Prostate gland (tissue), 2 donors: Measurements from ENCODE around the gene DDX49.

Source experiments
- POLR2A ChIP-seq: fragments of 450-650 bp; IDR thresholded peaks from one replicate; pipeline ENCODE4 v1.6.1; 2016; ENCODE audit warnings: antibody characterized with exemption, mild to moderate bottlenecking
- POLR2AphosphoS5 ChIP-seq: sonication (generic); formaldehyde crosslinking; IDR thresholded peaks from one replicate; pipeline ENCODE4 v1.6.1; 2017; ENCODE audit warnings: antibody characterized with exemption
- TF ChIP-seq, protein P1 (sequence below), 4 experiments: fragments of 200-600 bp in 2 of 4; fragments of 450-650 bp in 2 of 4; sonication (generic) in 2 of 4; IDR thresholded peaks; 1 replicate in 3 of 4; 2 replicates in 1 of 4; pipeline ENCODE4 v1.5.1; 2016 to 2019; ENCODE audit warnings: antibody characterized with exemption in 4 of 4, mild to moderate bottlenecking in 2 of 4, moderate library complexity in 2 of 4

DNA sequence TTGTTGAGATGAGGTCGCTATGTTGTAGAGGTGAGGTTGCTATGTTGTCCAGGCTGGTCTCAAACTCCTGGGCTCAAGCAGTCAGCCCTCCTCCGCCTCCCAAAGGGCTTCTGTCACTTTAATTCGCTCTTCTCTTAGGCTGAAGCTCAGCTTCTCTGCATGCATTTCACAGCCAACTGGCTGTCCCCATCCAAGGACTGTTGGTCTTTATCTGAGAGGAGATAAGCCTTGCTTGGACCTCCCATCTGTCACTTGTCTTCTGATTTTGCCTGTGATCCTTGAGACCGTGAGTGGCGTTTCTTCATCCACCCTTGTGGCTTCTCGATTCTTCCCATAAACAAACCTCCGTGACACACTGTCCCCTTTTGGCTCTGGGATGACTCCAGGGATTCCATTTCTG lies 48.0 kb upstream of the DDX49 start:
- TF ChIP-seq POLR2A (no peak), POLR2AphosphoS5 (no peak)
- TF ChIP-seq, protein P1, sequence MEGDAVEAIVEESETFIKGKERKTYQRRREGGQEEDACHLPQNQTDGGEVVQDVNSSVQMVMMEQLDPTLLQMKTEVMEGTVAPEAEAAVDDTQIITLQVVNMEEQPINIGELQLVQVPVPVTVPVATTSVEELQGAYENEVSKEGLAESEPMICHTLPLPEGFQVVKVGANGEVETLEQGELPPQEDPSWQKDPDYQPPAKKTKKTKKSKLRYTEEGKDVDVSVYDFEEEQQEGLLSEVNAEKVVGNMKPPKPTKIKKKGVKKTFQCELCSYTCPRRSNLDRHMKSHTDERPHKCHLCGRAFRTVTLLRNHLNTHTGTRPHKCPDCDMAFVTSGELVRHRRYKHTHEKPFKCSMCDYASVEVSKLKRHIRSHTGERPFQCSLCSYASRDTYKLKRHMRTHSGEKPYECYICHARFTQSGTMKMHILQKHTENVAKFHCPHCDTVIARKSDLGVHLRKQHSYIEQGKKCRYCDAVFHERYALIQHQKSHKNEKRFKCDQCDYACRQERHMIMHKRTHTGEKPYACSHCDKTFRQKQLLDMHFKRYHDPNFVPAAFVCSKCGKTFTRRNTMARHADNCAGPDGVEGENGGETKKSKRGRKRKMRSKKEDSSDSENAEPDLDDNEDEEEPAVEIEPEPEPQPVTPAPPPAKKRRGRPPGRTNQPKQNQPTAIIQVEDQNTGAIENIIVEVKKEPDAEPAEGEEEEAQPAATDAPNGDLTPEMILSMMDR (IDR thresholded peaks at IDR 0.05), result no peak
